Vagina (tissue), 2 donors: Measurements from ENCODE around the gene ZNF785. TPM values are rescaled to one million over a fixed set of nuclear protein-coding genes. Genes with fewer than 3 reads are reported as not detected.

ENCODE experiments used
- DNase-seq, 2 donors: peaks; one replicate each; pipeline ENCODE4 v3.0.0-alpha.2; 2017; ENCODE audit errors: extremely low spot score in 2 of 2
- H3K27ac ChIP-seq: fragments of 200-600 bp; sonication (generic); one replicate; pipeline ENCODE4 v1.5.1; 2019
- H3K27me3 ChIP-seq: fragments of 200-600 bp; sonication (generic); one replicate; pipeline ENCODE4 v1.5.1; 2019
- H3K36me3 ChIP-seq, 2 donors: fragments of 200-600 bp; sonication (generic); one replicate each; pipeline ENCODE4 v1.5.1; 2017 to 2019
- H3K4me1 ChIP-seq: fragments of 200-600 bp; sonication (generic); one replicate; pipeline ENCODE4 v1.5.1; 2019
- H3K4me3 ChIP-seq, 2 donors: fragments of 200-600 bp; sonication (generic); 1 replicate in 1 of 2; 2 replicates in 1 of 2; pipeline ENCODE4 v1.5.1; 2016 to 2019
- H3K9me3 ChIP-seq: fragments of 200-600 bp; sonication (generic); one replicate; pipeline ENCODE4 v1.5.1; 2019
- CTCF ChIP-seq, 3 experiments: fragments of 450-650 bp in 2 of 3; fragments of 200-600 bp in 1 of 3; sonication (generic) in 1 of 3; IDR thresholded peaks; one replicate each; pipeline ENCODE4 v1.5.1; 2017 to 2019; ENCODE audit warnings: antibody characterized with exemption in 3 of 3, mild to moderate bottlenecking in 2 of 3, moderate library complexity in 2 of 3
- POLR2A ChIP-seq, 2 donors: fragments of 450-650 bp; IDR thresholded peaks; one replicate each; pipeline ENCODE4 v1.6.1; 2017; ENCODE audit warnings: antibody characterized with exemption in 2 of 2, mild to moderate bottlenecking in 2 of 2, moderate library complexity in 2 of 2
- POLR2AphosphoS5 ChIP-seq, 2 donors: sonication (generic); formaldehyde crosslinking; IDR thresholded peaks; one replicate each; pipeline ENCODE4 v1.9.0; 2017; ENCODE audit warnings: antibody characterized with exemption in 2 of 2, mild to moderate bottlenecking in 2 of 2, low read depth in 1 of 2; ENCODE audit not compliant: insufficient read depth in 1 of 2
- intact Hi-C: fragments of 100-400 bp; cut with DNase I; formaldehyde crosslinking; loops from one replicate; pipeline ENCODE4 v1.15.1; 2023
- total RNA-seq: library from RNA; depleted of rRNA; stranded (reverse); fragments of >200 nt; gene quantifications from one replicate; pipeline ENCODE4 v1.2.3, GENCODE V29; 2016

The ZNF785 gene
- total RNA-seq, 1 donor from 2014 or later = 21.6 TPM

DNA sequence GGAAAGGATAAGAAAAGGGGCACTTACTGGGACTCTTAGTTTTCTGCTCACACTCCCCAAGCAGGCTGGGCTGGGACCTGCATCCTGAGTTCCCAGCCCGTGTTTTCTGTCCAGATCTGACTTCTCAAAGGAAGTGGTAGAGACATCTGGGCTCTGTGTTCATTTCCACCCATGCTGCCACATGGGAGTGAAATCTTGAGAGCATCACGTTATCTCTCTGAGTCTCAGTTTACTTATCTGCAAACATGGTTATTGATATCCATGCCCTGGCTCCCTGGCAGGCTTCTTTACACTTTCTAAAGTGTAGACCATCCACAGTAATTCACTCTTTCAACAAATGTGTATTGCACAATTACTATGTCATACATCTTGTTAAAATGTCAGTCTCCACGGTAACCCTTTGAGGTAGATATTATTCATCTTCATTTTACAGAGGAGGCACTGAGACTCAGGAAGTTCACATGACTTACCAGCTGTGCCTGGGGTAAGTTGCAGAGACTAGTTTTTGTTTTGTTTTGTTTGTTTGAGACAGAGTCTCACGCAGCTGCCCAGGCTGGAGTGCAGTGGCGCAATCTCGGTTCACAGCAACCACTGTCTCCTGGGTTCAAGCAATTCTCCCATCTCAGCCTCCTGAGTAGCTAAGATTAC is 17.4 kb downstream of the ZNF785 start:
- no peaks in the 10 kb centered on the region for H3K9me3 ChIP-seq
- no peak for DNase-seq
- no peaks in the 10 kb centered on the region for H3K36me3 ChIP-seq
- H3K27ac ChIP-seq = peak overlapping the region; percentile 75
- no peak for TF ChIP-seq CTCF (IDR thresholded peaks at IDR 0.05)
- TF ChIP-seq POLR2AphosphoS5 (IDR thresholded peaks at IDR 0.05; ENCODE audit: insufficient read depth in 1 of 2, low read depth in 1 of 2) = peak in 1 of 2 donors; percentile 97
- no peak for TF ChIP-seq POLR2A (IDR thresholded peaks at IDR 0.05)
- intact Hi-C loops = no loop called here
- no peaks in the 10 kb centered on the region for H3K27me3 ChIP-seq
- no peak overlapping the region for H3K4me3 ChIP-seq
- peaks cover 58% of the 10 kb centered on the region for H3K4me1 ChIP-seq

GRCh38 chr16:30567160-30567990 is 18.1 kb downstream of the ZNF785 start:
- Histone ChIP-seq H3K4me3 (no peak overlapping the region), H3K36me3 (no peaks in the 10 kb centered on the region), H3K27me3 (no peaks in the 10 kb centered on the region), H3K27ac (peak overlapping the region; percentile 75), H3K4me1 (peaks cover 53% of the 10 kb centered on the region), H3K9me3 (no peaks in the 10 kb centered on the region)
- intact Hi-C loops = no loop called here
- no peak for DNase-seq
- TF ChIP-seq CTCF (IDR thresholded peaks at IDR 0.05) (no peak), POLR2A (IDR thresholded peaks at IDR 0.05) (no peak), POLR2AphosphoS5 (IDR thresholded peaks at IDR 0.05; ENCODE audit: insufficient read depth in 1 of 2, low read depth in 1 of 2) (no peak)

DNA sequence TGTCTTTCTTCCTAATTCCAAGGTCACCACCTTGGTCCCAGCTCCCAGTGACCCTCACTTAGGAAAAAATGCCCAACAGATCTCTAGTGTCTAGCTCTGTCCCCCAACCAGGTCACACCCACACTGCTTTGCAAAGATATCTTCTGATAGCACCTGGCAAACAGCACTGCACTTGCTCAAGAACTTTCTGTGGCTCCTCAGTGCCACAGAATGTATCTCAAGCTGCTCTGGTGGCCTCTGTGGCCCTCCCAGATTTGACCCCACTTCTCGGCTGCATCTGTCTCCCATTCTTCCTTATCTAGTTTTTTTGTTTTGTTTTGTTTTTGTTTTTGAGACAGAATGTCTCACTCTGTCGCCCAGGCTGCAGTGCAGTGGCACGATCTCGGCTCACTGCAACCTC is 19.0 kb downstream of the ZNF785 start:
- no peak for DNase-seq
- Histone ChIP-seq H3K4me3 (no peak overlapping the region), H3K36me3 (no peaks in the 10 kb centered on the region), H3K4me1 (peaks cover 53% of the 10 kb centered on the region), H3K27ac (peak overlapping the region; percentile 75), H3K9me3 (no peaks in the 10 kb centered on the region), H3K27me3 (no peaks in the 10 kb centered on the region)
- intact Hi-C loops = no loop called here
- TF ChIP-seq CTCF (IDR thresholded peaks at IDR 0.05) = no peak
- no peak for TF ChIP-seq POLR2A (IDR thresholded peaks at IDR 0.05)
- TF ChIP-seq POLR2AphosphoS5 (IDR thresholded peaks at IDR 0.05; ENCODE audit: insufficient read depth in 1 of 2, low read depth in 1 of 2) = no peak

DNA sequence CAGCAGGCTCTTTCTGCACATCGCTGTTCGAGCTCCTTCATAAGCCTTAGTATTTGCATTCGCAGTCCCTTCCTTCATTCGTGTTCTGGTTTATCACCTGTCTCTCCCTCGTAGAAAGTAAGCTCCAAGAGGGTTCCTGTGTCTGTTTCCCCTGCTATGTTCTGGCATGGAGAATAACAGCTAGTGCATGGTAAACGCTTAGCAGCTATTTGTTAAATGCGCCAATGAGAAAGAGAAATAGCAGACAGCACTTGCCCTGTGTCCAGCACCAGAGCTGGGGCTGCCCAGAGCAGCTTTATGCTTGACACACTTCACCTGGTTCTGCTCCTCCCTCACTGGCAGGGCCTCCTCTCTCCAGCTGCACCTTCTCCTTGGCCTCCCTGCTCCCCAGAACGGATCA is 19.5 kb downstream of the ZNF785 start:
- no peaks in the 10 kb centered on the region for H3K9me3 ChIP-seq
- no peaks in the 10 kb centered on the region for H3K27me3 ChIP-seq
- no peak overlapping the region for H3K4me3 ChIP-seq
- no peak overlapping the region for H3K27ac ChIP-seq
- no peak for DNase-seq
- no peaks in the 10 kb centered on the region for H3K36me3 ChIP-seq
- peaks cover 57% of the 10 kb centered on the region for H3K4me1 ChIP-seq
- TF ChIP-seq POLR2AphosphoS5 (IDR thresholded peaks at IDR 0.05; ENCODE audit: insufficient read depth in 1 of 2, low read depth in 1 of 2) (no peak), CTCF (IDR thresholded peaks at IDR 0.05) (no peak), POLR2A (IDR thresholded peaks at IDR 0.05) (no peak)
- intact Hi-C loops = no loop called here

DNA sequence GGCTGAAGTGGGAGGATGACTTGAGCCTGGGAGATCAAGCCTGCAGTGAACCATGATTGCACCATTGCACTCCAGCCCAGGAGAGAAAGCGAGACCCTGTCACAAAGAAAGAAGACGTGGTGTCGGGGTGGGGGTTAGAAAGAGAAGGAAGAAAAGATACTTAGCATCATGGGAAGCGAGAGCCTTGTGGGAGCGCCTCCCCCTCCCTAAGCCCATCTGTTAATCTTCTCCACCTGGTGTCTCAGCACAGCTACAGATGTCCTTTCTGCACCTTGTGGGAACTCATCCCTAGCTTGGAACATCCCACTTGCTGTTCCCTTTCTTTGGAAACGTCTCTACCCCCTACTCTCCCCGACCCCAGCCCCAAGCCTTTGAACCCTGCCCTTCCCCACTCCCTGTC is 20.0 kb downstream of the ZNF785 start:
- Histone ChIP-seq H3K9me3 (no peaks in the 10 kb centered on the region), H3K27ac (no peak overlapping the region), H3K4me1 (peaks cover 54% of the 10 kb centered on the region), H3K36me3 (no peaks in the 10 kb centered on the region), H3K27me3 (no peaks in the 10 kb centered on the region), H3K4me3 (no peak overlapping the region)
- intact Hi-C loops = no loop called here
- no peak for DNase-seq
- TF ChIP-seq CTCF (IDR thresholded peaks at IDR 0.05) (no peak), POLR2A (IDR thresholded peaks at IDR 0.05) (no peak), POLR2AphosphoS5 (IDR thresholded peaks at IDR 0.05; ENCODE audit: insufficient read depth in 1 of 2, low read depth in 1 of 2) (no peak)
